Sigmoid colon (tissue), 7 donors: ENCODE results near the gene PELI2. TPM values are rescaled to one million over a fixed set of nuclear protein-coding genes. Genes with fewer than 3 reads are reported as not detected.

Source experiments
- DNase-seq: peaks from one replicate; pipeline ENCODE4 v3.0.0-alpha.2; 2019
- H3K27ac ChIP-seq, 4 donors: fragments of 200-600 bp; sonication (generic); one replicate each; pipeline ENCODE4 v1.5.1; 2016 to 2019; ENCODE audit warnings: mild to moderate bottlenecking in 1 of 4
- H3K27me3 ChIP-seq, 3 donors: fragments of 200-600 bp; sonication (generic); one replicate each; pipeline ENCODE4 v1.5.1; 2019; ENCODE audit warnings: mild to moderate bottlenecking in 1 of 3
- H3K36me3 ChIP-seq, 4 donors: fragments of 200-600 bp; sonication (generic); one replicate each; pipeline ENCODE4 v1.5.1; 2016 to 2019
- H3K4me1 ChIP-seq, 4 donors: fragments of 200-600 bp; sonication (generic); one replicate each; pipeline ENCODE4 v1.5.1; 2017 to 2019
- H3K4me3 ChIP-seq, 4 donors: fragments of 200-600 bp; sonication (generic); one replicate each; pipeline ENCODE4 v1.5.1; 2017 to 2019; ENCODE audit warnings: mild to moderate bottlenecking in 2 of 4, moderate library complexity in 1 of 4
- H3K9me3 ChIP-seq, 4 donors: fragments of 200-600 bp in 3 of 4; sonication (generic) in 3 of 4; one replicate each; pipeline versions ENCODE4 v1.5.1 to v1.6.1; 2013 to 2019
- CTCF ChIP-seq, 4 experiments: fragments of 450-650 bp in 3 of 4; fragments of 200-600 bp in 1 of 4; IDR thresholded peaks; one replicate each; pipeline ENCODE4 v1.5.1; 2016 to 2019; ENCODE audit warnings: antibody characterized with exemption in 4 of 4, mild to moderate bottlenecking in 3 of 4, moderate library complexity in 2 of 4
- EP300 ChIP-seq, 4 donors: sonication (generic); formaldehyde crosslinking; IDR thresholded peaks; one replicate each; pipeline ENCODE4 v1.6.1; 2017; ENCODE audit warnings: antibody characterized with exemption in 4 of 4
- POLR2A ChIP-seq, 2 donors: fragments of 450-650 bp; IDR thresholded peaks; one replicate each; pipeline ENCODE4 v1.6.1; 2016; ENCODE audit warnings: antibody characterized with exemption in 2 of 2, mild to moderate bottlenecking in 2 of 2, moderate library complexity in 2 of 2
- POLR2AphosphoS5 ChIP-seq, 4 donors: sonication (generic); formaldehyde crosslinking; IDR thresholded peaks; one replicate each; pipeline ENCODE4 v1.6.1; 2017; ENCODE audit warnings: antibody characterized with exemption in 4 of 4
- WGBS, 2 donors: extraction: QIAGEN DNeasy Blood & Tissue Kit; methylation state at CpG; one replicate each; pipeline ENCODE4 v1.1.7; 2013; 5-methylcytosine and 5-hydroxymethylcytosine counted together
- intact Hi-C: fragments of 100-400 bp; cut with DNase I; formaldehyde crosslinking; loops from one replicate; pipeline ENCODE4 v1.15.1; 2023
- polyA plus RNA-seq, 3 donors: library from polyadenylated mRNA; stranded (reverse); fragments of 200-250 nt; gene quantifications; one replicate each; pipeline ENCODE4 v1.2.3, GENCODE V29; 2013
- total RNA-seq, 4 donors: library from RNA; depleted of rRNA; stranded (reverse); fragments of >200 nt; gene quantifications; one replicate each; pipeline ENCODE4 v1.1.0, GENCODE V29; 2016
- donor health status: healthy with polysubstance abuse.
- donor health status: Bipolar disorder and iron deficiency.
- donor health status: healthy.

PELI2 gene
- total and polyA plus RNA-seq, 7 donors: 4.5 to 34.3 (median 26.3) TPM

- TF ChIP-seq EP300 (IDR thresholded peaks at IDR 0.05) (no peak), CTCF (IDR thresholded peaks at IDR 0.05) (no peak), POLR2A (IDR thresholded peaks at IDR 0.05) (no peak), POLR2AphosphoS5 (IDR thresholded peaks at IDR 0.05) (no peak)
- intact Hi-C loops: no loop called here
- H3K4me1 ChIP-seq: peaks cover 0 to 14% (median 6%) of the 10 kb centered on the region in 4 donors
- H3K36me3 ChIP-seq: no peaks in the 10 kb centered on the region
- no peak overlapping the region for H3K27ac ChIP-seq
- no peak for DNase-seq
- no peaks in the 10 kb centered on the region for H3K27me3 ChIP-seq
- no peaks in the 10 kb centered on the region for H3K9me3 ChIP-seq
- 64 to 87% methylated on average over 10 of the region's 10 CpGs for WGBS, 2 donors
- H3K4me3 ChIP-seq: no peak overlapping the region
These were observed 192.4 kb downstream of the PELI2 start for GRCh38 chr14:56310643-56311042.

GRCh38 chr14:56313789-56314188, 195.6 kb downstream of the PELI2 start:
- Histone ChIP-seq H3K27me3 (no peaks in the 10 kb centered on the region), H3K4me1 (peaks cover 0 to 14% (median 6%) of the 10 kb centered on the region in 4 donors), H3K36me3 (no peaks in the 10 kb centered on the region), H3K27ac (no peak overlapping the region), H3K9me3 (no peaks in the 10 kb centered on the region), H3K4me3 (no peak overlapping the region)
- 90 to 92% methylated on average over 3 of the region's 3 CpGs for WGBS, 2 donors
- TF ChIP-seq POLR2AphosphoS5 (IDR thresholded peaks at IDR 0.05): no peak
- no peak for TF ChIP-seq EP300 (IDR thresholded peaks at IDR 0.05)
- no peak for TF ChIP-seq CTCF (IDR thresholded peaks at IDR 0.05)
- TF ChIP-seq POLR2A (IDR thresholded peaks at IDR 0.05): no peak
- intact Hi-C loops: no loop called here
- no peak for DNase-seq

GRCh38 chr14:56318393-56319115, 200.3 kb downstream of the PELI2 start:
- no peaks in the 10 kb centered on the region for H3K27me3 ChIP-seq

GRCh38 chr14:56321861-56322260, 203.7 kb downstream of the PELI2 start:
- Histone ChIP-seq H3K4me1 (peaks cover 0 to 8% (median 0%) of the 10 kb centered on the region in 4 donors), H3K36me3 (no peaks in the 10 kb centered on the region), H3K4me3 (no peak overlapping the region), H3K27me3 (no peaks in the 10 kb centered on the region), H3K27ac (no peak overlapping the region), H3K9me3 (no peaks in the 10 kb centered on the region)
- no peak for DNase-seq
- intact Hi-C loops: no loop called here
- TF ChIP-seq CTCF (IDR thresholded peaks at IDR 0.05) (no peak), POLR2AphosphoS5 (IDR thresholded peaks at IDR 0.05) (no peak), POLR2A (IDR thresholded peaks at IDR 0.05) (no peak), EP300 (IDR thresholded peaks at IDR 0.05) (no peak)

More at GRCh38 chr14:56318393-56319115, 200.3 kb downstream of the PELI2 start:
- Histone ChIP-seq H3K27ac (no peak overlapping the region), H3K36me3 (no peaks in the 10 kb centered on the region), H3K4me1 (peaks cover 0 to 8% (median 0%) of the 10 kb centered on the region in 4 donors), H3K4me3 (no peak overlapping the region), H3K9me3 (no peaks in the 10 kb centered on the region)
- DNase-seq: no peak
- intact Hi-C loops: no loop called here
- no peak for TF ChIP-seq POLR2AphosphoS5 (IDR thresholded peaks at IDR 0.05)
- TF ChIP-seq CTCF (IDR thresholded peaks at IDR 0.05): no peak
- no peak for TF ChIP-seq POLR2A (IDR thresholded peaks at IDR 0.05)
- no peak for TF ChIP-seq EP300 (IDR thresholded peaks at IDR 0.05)
- WGBS, 2 donors: 92 to 93% methylated on average over 9 of the region's 9 CpGs
